ENCODE results near the gene TRIO.

DNA sequence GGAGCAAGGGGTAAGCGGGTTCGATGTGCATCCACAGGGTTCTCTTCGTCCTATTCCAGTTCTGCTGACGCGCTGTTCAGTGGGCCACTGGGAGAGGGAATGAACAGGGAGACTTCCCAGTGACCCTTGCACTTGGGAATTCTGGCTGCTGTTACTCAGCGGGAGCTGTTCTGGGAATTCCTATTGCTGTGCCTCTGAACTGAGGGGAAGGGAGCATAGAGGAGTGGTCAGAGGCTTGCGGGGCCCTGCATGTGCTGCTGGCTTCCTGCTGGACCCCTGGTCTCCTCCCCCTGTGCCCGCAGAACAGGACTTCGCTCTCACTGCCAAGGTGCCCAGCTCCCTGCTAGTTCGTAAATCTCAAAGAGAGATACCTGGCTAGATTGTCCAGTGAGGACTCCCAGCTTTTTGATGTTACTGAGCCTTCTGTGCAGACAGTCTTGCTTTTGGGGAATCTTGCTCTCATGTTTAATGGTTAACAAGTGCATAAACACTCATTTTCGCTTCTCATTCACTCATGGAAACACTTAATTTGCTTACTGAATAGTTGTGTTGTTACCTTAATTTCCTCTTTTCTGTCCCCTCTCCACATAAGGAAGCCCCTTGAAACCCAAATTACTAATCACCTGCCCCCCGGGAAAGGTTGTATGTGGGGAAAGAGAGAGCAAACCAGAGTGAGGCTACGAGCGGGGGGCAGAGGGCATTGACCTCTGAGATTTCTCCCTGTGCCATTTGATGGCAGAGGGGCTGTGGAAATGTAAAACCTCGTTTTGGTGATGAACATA lies 5.9 kb downstream of the TRIO start:
- TF ChIP-seq, protein P1, sequence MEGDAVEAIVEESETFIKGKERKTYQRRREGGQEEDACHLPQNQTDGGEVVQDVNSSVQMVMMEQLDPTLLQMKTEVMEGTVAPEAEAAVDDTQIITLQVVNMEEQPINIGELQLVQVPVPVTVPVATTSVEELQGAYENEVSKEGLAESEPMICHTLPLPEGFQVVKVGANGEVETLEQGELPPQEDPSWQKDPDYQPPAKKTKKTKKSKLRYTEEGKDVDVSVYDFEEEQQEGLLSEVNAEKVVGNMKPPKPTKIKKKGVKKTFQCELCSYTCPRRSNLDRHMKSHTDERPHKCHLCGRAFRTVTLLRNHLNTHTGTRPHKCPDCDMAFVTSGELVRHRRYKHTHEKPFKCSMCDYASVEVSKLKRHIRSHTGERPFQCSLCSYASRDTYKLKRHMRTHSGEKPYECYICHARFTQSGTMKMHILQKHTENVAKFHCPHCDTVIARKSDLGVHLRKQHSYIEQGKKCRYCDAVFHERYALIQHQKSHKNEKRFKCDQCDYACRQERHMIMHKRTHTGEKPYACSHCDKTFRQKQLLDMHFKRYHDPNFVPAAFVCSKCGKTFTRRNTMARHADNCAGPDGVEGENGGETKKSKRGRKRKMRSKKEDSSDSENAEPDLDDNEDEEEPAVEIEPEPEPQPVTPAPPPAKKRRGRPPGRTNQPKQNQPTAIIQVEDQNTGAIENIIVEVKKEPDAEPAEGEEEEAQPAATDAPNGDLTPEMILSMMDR (IDR thresholded peaks at IDR 0.05) = no peak
- TF ChIP-seq POLR2A (IDR thresholded peaks at IDR 0.05) = no peak
